Natural killer cell treated with Interleukin-12 subunit alpha and Interleukin-12 subunit beta and Interleukin-15 and Interleukin-18, amount 100 ng/mL, for 72 hours (primary cell): ENCODE results near the gene RPLP2. TPM values are rescaled to one million over a fixed set of nuclear protein-coding genes. Genes with fewer than 3 reads are reported as not detected.
A peak's percentile ranks its signal among the peaks of the same experiment; 100 is the strongest.

Source experiments
- ATAC-seq, 2 donors: fragments of 150-1000 bp; cut with Tn5 transposase in 1 of 2; sonication (Bioruptor Pico), chemical (Tn5 transposase) in 1 of 2; 2 replicates each; pipeline ENCODE4 v1.10.0; 2021
- DNase-seq: peaks from one replicate; pipeline ENCODE4 v3.0.0; 2022; ENCODE audit warnings: low spot score
- H3K27ac Mint-ChIP-seq, 2 donors: 1 replicate in 1 of 2; 2 replicates in 1 of 2; pipeline ENCODE4 v1.8.0; 2022; ENCODE audit warnings: mixed read lengths in 2 of 2, mild to moderate bottlenecking in 1 of 2, moderate library complexity in 1 of 2
- H3K27me3 Mint-ChIP-seq, 2 donors: 1 replicate in 1 of 2; 2 replicates in 1 of 2; pipeline ENCODE4 v1.8.0; 2022; ENCODE audit warnings: mixed read lengths in 2 of 2
- H3K36me3 Mint-ChIP-seq: one replicate; pipeline ENCODE4 v1.8.0; 2022; ENCODE audit warnings: mixed read lengths
- H3K4me1 Mint-ChIP-seq, 2 donors: 1 replicate in 1 of 2; 2 replicates in 1 of 2; pipeline ENCODE4 v1.8.0; 2022; ENCODE audit warnings: low read depth in 2 of 2, mixed read lengths in 2 of 2, mild to moderate bottlenecking in 1 of 2
- H3K4me3 Mint-ChIP-seq: one replicate; pipeline ENCODE4 v1.8.0; 2022; ENCODE audit warnings: mixed read lengths
- H3K9me3 Mint-ChIP-seq: 2 replicates; pipeline ENCODE4 v1.8.0; 2022; ENCODE audit warnings: mixed read lengths
- total RNA-seq, 2 donors: library from RNA; stranded (reverse); gene quantifications; one replicate each; pipeline ENCODE4 v1.2.3, GENCODE V29; 2022

Gene RPLP2
- total RNA-seq, 2 donors from 2014 or later, result 1,365 to 2,718 TPM

GRCh38 chr11:832529-833113, 22.9 kb downstream of the RPLP2 start, which contains the start of gene CD151:
CD151 (plus strand) TSS chr11:832952; CDS start chr11:836070, 3,118 bp downstream.
- no peak within 1 kb of the TSS for H3K27ac Mint-ChIP-seq
- peak within 1 kb of the TSS; percentile 71 for H3K4me3 Mint-ChIP-seq
- no peak for DNase-seq

GRCh38 chr11:833114-833791, 23.5 kb downstream of the RPLP2 start:
- DNase-seq (no peak), ATAC-seq (peak; percentile 46 to 58)
- Mint-ChIP-seq H3K4me3 (peak overlapping the region; percentile 34), H3K27ac (no peak overlapping the region), H3K27me3 (peaks cover 0 to 11% of the 10 kb centered on the region in 2 donors), H3K4me1 (peaks cover 7 to 20% of the 10 kb centered on the region in 2 donors), H3K36me3 (no peaks in the 10 kb centered on the region), H3K9me3 (no peaks in the 10 kb centered on the region)

More at GRCh38 chr11:832529-833113, 22.9 kb downstream of the RPLP2 start, which contains the start of gene CD151:
- ATAC-seq, result peak; percentile 77 to 82
- Mint-ChIP-seq H3K27me3 (peaks cover 0 to 15% of the 10 kb centered on the region in 2 donors), H3K36me3 (no peaks in the 10 kb centered on the region), H3K9me3 (no peaks in the 10 kb centered on the region), H3K4me1 (peaks cover 11 to 23% of the 10 kb centered on the region in 2 donors)

GRCh38 chr11:833849-834311, 24.1 kb downstream of the RPLP2 start:
- ATAC-seq (no peak), DNase-seq (no peak)
- Mint-ChIP-seq H3K27me3 (peaks cover 0 to 9% of the 10 kb centered on the region in 2 donors), H3K4me3 (peak overlapping the region; percentile 34), H3K36me3 (no peaks in the 10 kb centered on the region), H3K4me1 (peaks cover 6 to 22% of the 10 kb centered on the region in 2 donors), H3K9me3 (no peaks in the 10 kb centered on the region), H3K27ac (no peak overlapping the region)

GRCh38 chr11:834371-835316, 24.9 kb downstream of the RPLP2 start:
- Mint-ChIP-seq H3K27ac (no peak overlapping the region), H3K4me3 (peak overlapping the region; percentile 34), H3K4me1 (peaks cover 6 to 20% of the 10 kb centered on the region in 2 donors), H3K36me3 (no peaks in the 10 kb centered on the region), H3K27me3 (peaks cover 0 to 4% of the 10 kb centered on the region in 2 donors), H3K9me3 (no peaks in the 10 kb centered on the region)
- no peak for DNase-seq
- ATAC-seq, result no peak

GRCh38 chr11:836274-836673, 26.5 kb downstream of the RPLP2 start:
- Mint-ChIP-seq H3K4me1 (peaks cover 17 to 32% of the 10 kb centered on the region in 2 donors), H3K9me3 (no peaks in the 10 kb centered on the region), H3K36me3 (no peaks in the 10 kb centered on the region), H3K27ac (no peak overlapping the region), H3K4me3 (no peak overlapping the region), H3K27me3 (peaks cover 0 to 4% of the 10 kb centered on the region in 2 donors)
- DNase-seq (no peak), ATAC-seq (no peak)

- no peak for ATAC-seq
- peaks cover 0 to 1% of the 10 kb centered on the region in 2 donors for H3K27me3 Mint-ChIP-seq
- DNase-seq, result no peak
- H3K27ac Mint-ChIP-seq, result no peak overlapping the region
- H3K4me1 Mint-ChIP-seq, result peaks cover 18 to 32% of the 10 kb centered on the region in 2 donors
- no peaks in the 10 kb centered on the region for H3K36me3 Mint-ChIP-seq
- no peaks in the 10 kb centered on the region for H3K9me3 Mint-ChIP-seq
- H3K4me3 Mint-ChIP-seq, result no peak overlapping the region
These were observed 26.9 kb downstream of the RPLP2 start for GRCh38 chr11:836700-837099.

GRCh38 chr11:837189-837989, 27.6 kb downstream of the RPLP2 start:
- Mint-ChIP-seq H3K4me1 (peaks cover 18 to 30% of the 10 kb centered on the region in 2 donors), H3K27ac (no peak overlapping the region), H3K27me3 (no peaks in the 10 kb centered on the region), H3K4me3 (peak overlapping the region; percentile 47), H3K9me3 (no peaks in the 10 kb centered on the region), H3K36me3 (no peaks in the 10 kb centered on the region)
- DNase-seq (no peak), ATAC-seq (peak in 1 of 2 donors; percentile 12)

- Mint-ChIP-seq H3K9me3 (no peaks in the 10 kb centered on the region), H3K36me3 (no peaks in the 10 kb centered on the region), H3K4me1 (peaks cover 18 to 30% of the 10 kb centered on the region in 2 donors), H3K4me3 (no peak overlapping the region), H3K27ac (no peak overlapping the region), H3K27me3 (no peaks in the 10 kb centered on the region)
- no peak for ATAC-seq
- no peak for DNase-seq
These were observed 28.2 kb downstream of the RPLP2 start for GRCh38 chr11:837990-838307.

- peaks cover 21 to 33% of the 10 kb centered on the region in 2 donors for H3K4me1 Mint-ChIP-seq
- H3K27me3 Mint-ChIP-seq, result no peaks in the 10 kb centered on the region
- no peak for ATAC-seq
- no peaks in the 10 kb centered on the region for H3K36me3 Mint-ChIP-seq
- H3K9me3 Mint-ChIP-seq, result no peaks in the 10 kb centered on the region
- no peak overlapping the region for H3K4me3 Mint-ChIP-seq
- no peak for DNase-seq
- H3K27ac Mint-ChIP-seq, result no peak overlapping the region
These were observed 28.9 kb downstream of the RPLP2 start for GRCh38 chr11:838441-839279.

- Mint-ChIP-seq H3K4me1 (peaks cover 24 to 34% of the 10 kb centered on the region in 2 donors), H3K9me3 (no peaks in the 10 kb centered on the region), H3K27ac (no peak overlapping the region), H3K36me3 (no peaks in the 10 kb centered on the region), H3K4me3 (peak overlapping the region; percentile 30), H3K27me3 (no peaks in the 10 kb centered on the region)
- DNase-seq, result no peak
- ATAC-seq, result no peak
These were observed 29.5 kb downstream of the RPLP2 start for GRCh38 chr11:839280-839623.

- Mint-ChIP-seq H3K9me3 (no peaks in the 10 kb centered on the region), H3K27ac (peak overlapping the region in 1 of 2 donors; percentile 61), H3K36me3 (no peaks in the 10 kb centered on the region), H3K4me3 (peak overlapping the region; percentile 84), H3K4me1 (peaks cover 24 to 34% of the 10 kb centered on the region in 2 donors), H3K27me3 (no peaks in the 10 kb centered on the region)
- no peak for DNase-seq
- no peak for ATAC-seq
These were observed 30.3 kb downstream of the RPLP2 start for GRCh38 chr11:839875-840617.

GRCh38 chr11:841981-842369, 32.2 kb downstream of the RPLP2 start:
- Mint-ChIP-seq H3K27ac (peak overlapping the region; percentile 59 to 66), H3K9me3 (no peaks in the 10 kb centered on the region), H3K4me1 (peaks cover 24 to 31% of the 10 kb centered on the region in 2 donors), H3K36me3 (no peaks in the 10 kb centered on the region), H3K4me3 (peak overlapping the region; percentile 84), H3K27me3 (no peaks in the 10 kb centered on the region)
- ATAC-seq, result peak; percentile 39 to 62
- no peak for DNase-seq
